Colon (tissue), 2 donors: ENCODE measurements around the gene PDZD4.

Experiments used
- FAIRE-seq: peaks from 2 replicates; lab custom pipeline; 2012; peaks lifted over from hg19 to GRCh38; lab: Jason Lieb, UNC
- donor health status: control.
- donor health status: control.

The PDZD4 gene

DNA sequence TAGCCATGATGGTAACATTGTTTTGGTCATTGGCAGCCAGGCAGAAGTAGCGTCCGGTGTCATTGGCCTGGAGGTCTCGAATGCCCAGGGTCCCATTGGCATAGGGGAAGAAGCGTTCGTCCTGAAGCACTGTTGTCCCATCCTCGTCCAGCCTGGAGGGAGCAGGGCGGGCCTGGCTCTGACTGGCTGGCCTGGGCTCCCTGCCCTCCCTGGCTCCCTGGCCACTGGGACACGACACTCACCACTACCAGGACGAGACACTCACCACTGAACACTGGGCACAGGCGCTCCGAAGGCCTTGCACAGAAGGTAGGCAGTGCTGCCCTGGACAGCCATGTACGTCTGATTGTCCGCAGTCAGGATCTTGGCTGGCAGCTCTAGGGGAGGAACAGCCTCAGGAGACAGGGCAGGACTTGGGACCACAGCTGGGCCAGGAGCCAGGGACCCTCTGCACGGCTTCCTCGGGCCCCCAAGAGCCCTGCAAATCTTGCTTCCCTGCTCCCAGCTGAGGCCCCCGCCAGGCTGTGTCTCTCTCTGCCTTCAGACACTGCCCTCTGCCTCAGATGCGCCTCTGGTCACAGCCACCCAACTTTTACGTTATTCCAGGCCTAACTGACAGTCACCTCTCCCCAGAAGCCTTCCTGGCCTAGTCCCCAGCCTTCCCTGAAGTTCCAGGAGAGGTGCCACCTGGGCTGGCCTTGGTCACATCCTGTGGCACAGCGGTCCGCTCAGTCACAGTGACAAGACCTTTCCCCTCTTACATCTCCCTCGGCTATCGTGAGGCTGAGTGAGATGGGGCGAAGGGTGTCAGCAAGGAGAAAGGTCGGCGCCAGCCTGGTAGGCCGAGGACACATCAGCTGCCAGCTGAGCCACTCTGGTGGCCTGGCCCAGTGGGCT lies 38.5 kb upstream of the PDZD4 start:
- FAIRE-seq, result no peak

DNA sequence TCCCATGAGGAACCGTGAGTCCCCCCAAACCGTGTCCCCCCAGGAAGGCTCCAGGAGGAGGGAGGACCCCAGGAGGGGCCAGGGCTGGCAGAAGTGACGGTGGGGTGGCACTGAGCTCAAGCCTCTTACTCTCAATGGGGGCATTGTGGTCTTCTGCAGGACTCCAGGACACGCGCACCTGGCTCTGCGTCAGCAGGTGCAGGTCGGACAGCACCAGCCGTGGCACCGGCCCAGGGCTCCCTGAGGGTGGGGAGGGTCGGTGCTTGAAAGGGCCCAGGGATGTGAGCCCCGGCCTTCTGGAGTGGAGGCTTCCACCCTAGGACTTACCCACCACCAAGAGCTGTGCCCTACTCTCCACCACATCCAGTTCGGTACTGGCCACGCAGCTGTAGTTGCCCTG lies 37.3 kb upstream of the PDZD4 start:
- no peak for FAIRE-seq

DNA sequence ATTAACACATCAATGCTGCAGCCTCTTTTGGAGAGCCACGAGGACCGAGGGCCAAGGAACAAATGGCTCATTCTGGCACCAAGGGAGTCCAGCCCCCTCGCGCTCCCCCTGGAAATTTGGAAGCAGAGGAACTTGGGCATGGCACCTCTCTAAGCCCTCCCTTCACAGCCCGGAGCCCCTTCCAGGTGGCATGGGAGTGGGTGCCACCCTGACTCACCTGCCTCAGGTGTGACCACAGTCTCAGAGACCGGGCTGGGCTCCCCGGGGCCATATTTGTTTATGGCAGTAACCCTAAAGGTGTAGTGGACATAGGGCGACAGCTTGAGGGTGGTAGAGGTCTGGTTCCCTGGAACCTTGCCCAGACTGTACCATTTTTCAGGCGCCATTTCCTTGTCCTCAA lies 36.8 kb upstream of the PDZD4 start:
- no peak for FAIRE-seq

DNA sequence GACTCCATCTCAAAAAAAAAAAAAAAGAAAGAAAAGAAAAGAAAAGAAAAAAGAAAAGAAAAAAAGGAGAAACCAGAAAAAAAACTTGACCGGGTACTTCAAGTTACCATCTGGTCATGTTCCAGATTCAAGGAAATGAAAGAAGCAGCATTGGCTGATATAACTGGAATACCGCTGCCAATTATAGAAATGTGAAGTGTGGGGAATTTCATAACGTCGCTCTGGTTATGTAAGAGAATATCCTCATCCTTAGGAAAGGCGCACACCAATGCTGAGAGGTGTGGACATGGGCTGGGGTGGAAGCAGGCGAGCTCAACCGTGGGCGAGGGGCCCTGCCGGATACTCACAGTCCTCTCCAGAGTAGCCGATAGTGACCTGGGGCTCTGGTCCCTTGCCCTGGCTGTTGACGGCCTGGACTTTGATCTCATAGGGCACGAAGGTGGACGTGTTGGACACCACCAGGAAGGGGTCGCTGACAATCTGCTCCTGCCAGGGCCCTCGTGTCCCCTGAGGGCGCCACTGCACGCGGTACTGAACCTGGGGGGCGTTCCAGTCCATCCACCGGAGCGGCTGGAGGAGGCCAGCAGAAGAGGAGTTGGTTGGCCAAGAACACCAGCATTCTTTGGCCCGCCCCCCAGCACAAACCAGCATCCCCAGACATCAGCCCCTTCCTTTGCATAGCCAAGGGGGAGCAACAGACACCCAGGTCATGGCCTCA lies 36.1 kb upstream of the PDZD4 start:
- FAIRE-seq, result no peak

DNA sequence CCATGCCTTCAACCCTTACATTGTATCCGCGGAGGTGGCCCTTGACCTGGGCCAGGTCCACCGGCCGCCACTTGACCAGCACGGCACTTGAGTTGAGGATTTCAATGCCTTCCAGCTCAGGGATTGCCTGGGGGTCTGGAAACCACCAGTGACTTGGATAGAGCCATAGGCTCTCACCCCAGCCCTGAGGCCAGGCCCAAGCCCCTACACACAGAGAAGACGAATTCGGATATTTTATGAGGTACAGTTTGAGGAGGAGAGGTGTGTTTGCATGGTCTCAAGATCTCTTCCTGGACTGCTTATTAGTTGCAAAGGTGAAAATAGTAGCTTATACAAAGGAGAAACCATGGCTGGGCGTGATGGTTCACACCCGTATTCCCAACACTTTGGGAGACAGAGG lies 35.3 kb upstream of the PDZD4 start:
- FAIRE-seq, result no peak

DNA sequence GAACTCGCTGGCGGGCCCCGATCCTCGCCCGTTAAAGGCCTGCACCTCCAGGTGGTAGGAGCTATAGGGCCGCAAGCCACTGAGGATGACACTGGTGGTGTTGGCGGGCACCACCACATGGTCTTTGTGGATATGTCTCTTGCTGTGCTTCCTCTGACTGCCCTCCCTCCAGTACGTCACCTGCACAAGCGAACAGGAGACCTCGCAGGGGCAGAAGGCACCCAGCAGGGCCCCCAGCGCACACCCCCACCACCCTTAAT lies 34.9 kb upstream of the PDZD4 start:
- no peak for FAIRE-seq

DNA sequence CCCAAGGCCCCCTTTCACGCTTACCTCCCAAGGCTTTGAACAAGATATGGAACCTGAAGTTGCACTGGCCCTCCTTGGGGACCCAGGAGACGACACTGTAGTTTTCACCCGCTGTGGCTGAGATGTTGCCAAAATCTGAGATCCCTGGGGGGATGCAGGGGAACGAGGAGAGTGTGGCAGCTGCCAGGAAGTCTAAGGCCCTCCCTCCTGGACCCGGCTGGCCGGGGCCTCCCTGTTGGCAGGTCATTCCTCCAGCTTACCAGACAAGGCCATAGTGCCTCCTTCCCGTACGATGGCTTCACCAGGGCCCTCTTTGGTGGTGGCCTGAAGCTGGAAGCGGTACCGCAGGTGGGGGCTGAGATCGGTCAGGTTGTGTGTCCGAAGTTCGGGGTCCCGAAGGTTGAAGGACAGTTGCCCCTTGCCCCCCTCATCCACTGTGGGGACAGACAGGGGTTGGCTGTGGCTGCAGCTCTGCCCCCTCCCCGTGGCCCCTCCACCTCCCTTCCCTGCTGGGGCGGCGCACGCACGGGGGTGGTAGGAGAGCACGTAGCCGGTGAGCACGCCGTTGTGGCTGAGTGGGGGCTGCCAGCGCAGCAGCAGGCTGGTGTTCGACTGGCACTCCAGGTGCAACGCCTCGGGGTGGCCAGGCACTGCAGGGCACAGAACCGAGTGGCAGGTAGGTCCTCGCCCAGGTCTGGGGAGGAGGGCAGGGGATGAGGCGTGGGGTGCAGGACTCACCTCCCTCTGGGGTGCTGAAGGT lies 34.4 kb upstream of the PDZD4 start:
- FAIRE-seq, result no peak

DNA sequence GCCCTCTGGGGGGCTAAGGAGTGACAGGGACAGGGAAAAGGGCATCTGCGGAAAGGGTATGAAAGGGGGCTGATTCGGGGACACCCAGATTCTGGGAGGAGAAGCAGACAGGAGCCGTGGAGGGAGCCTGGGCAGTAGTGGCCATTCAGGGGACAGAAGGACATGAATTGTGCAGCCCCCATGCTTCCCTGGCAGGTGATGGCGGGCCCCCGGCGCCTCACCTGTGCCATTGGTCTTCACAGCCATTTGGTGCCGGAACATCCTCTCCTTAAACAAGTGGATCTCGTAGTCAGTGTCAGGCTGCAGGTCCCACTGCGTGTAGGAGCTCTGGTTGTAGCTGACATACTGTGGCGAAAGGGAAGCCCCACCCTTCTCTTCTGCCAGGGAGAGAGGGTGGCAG lies 33.8 kb upstream of the PDZD4 start:
- FAIRE-seq, result no peak

DNA sequence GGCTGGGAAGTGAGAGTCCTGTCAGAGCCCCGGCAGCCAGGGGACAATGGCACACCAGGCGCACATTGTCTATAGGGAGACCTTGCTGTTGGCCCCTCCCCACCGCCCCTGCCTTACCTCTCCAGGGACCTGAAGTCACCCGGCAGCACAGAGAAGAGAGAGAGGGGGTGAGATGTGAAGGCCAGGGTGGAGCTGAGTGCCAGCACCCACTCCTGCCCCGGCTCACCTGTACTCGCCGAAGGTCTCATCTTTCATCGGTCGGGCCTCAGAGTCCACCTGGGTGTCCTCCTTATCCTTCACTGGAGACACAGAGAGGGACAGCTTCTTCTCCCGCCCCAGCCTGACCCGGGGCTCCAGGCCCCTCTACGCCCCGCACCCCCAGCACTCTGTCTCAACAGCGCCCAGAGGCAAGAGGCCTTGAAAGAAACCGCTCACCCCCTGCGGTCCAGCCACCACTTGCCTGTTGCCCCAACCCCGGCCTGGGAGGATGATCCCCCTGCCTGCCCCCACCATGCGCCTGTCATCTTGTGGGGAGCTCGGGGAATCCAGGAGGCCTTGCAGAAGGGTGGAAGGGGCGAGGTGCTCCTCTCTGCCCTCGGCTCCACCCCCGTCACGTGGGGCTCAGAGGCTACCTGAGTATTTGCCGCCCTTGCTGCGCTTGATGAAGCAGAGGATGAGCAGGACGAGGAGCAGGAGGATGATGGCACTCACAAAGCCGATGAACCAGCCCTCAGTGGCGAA lies 33.1 kb upstream of the PDZD4 start:
- FAIRE-seq, result no peak

DNA sequence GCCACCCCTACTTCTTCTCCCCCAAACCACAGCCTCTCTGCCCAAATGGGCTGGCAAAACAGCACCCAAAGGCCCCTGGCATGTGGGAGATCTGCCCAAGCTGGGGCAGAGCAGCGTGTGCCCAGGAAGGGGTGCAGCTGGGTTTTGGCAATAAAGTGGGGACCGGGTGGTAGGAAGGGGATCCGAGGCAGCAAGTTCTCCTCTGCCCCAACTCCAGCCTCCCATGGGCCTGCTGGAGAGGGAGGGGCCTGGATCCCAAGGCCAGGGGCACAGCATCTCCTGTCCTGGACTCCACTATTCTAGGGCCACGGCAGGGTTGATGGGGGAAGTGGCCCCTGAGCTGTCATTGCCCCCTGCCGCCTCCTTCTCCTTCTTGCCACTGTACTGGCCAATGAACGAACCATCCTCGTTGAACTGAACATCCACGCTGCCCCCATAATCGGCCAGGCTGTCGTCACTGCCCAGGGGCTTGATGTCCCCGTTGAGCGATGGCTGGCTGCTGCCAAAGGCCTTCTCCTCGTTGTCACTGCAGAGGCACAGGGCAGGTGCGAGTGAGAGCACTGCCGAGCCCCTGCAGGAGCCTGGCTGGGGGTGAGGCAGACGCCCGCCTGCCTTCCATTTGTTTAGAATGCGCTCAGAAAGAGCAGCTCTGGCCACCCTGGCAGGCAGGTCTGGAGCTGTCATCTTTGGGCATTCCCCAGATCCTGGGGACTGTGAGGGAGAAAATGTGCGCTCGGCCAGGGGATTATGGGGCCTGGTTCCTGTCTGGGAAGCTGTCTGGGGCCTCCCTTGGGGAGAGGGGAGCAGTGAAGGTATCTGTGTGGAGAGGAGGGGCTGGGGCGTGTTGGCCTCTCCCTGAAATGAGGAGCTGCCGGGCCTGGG lies 32.3 kb upstream of the PDZD4 start:
- FAIRE-seq, result no peak

DNA sequence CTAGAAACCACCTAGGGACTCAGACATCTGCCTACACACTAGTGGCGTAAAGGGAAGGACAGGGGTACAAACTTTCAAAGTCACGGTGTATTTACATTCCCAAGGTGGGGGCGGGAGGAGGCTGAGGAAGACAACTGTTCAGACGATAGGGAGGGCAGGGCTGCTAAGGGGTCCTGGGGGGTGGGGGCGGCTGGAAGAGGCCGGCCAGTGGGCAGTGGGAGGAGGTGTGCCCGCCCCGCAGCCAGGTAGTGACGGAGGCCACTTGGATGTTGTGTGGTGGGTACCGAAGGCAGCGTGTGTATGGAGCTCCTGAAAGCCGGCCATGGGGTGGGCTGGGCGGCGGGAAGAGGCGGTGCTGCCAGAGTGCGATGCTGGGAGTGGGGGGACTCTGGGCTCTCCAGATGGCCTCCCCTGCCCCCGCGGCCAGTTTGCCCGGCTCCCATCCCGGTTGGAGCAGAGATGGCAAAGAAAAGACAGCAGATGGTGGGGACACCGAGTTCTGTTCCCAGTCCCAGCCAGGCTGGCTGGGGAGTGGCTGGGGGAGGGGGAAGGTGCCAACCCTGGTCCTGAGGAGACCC lies 31.5 kb upstream of the PDZD4 start:
- no peak for FAIRE-seq

DNA sequence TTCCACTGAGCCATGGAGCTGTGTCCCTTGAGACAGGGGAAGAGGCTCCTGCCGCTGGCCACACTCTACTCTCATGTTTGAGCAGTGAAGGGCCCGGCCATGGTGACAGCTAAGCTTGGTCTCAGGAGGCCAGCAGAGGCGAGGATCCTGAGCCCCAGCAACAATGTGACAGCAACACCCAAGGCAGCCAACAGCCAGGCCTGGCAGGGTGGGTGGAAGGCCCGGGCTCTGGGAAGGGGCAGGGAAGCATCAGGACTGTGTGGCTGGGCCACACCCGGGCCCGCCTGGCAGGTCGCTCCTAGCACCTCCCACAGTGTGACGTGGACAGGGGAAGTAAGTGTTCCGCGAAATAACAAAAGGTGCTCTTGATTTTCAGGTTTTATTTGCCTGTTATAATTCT lies 30.8 kb upstream of the PDZD4 start:
- FAIRE-seq, result no peak

DNA sequence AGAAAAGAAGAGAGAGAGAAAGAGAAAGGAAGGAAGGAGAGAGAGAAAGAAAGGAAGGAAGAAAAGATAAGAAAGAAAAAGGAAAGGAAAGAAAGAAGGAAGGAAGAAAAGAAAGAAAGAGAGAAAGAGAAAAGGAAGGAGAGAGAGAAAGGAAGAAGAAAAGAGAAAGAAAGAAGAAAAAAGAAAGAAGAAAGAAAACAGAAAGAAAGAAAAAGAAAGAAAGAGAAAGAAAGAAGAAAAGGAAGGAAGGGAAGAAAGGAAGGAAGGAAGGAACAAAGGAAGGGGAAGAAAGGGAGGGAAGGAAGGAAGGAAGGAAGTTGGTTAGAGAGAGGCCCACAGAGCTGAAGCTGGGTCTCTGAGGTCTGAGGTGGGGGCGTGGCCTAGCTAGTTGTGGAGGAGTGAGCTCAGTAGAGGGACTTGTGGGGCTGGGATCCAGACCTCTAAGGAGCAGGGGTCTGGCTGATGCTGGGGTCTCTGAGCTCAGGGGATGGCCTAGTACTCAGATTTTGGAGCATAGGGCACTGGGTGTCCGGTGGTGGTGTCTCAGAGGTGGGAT lies 27.1 kb upstream of the PDZD4 start:
- FAIRE-seq, result no peak

DNA sequence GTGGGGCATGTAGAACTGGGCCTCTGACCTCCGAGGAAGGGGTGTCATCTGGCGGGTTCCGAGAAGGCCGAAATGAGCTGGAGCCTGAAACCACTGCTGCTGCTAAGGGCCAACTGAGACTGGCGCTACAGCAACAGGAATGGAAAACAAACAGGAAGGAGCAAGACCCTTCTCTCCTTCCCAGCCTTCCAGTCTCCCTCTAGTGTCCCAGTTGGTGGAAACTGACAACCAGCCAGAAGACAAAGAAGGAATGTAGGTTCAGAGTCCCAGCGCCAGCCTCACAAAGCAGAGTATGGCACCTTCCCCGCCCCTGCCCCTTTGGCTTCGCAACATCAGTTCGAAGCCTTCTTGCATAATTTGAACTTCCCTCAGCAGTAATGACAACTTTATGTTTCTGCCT lies 24.4 kb upstream of the PDZD4 start:
- no peak for FAIRE-seq

DNA sequence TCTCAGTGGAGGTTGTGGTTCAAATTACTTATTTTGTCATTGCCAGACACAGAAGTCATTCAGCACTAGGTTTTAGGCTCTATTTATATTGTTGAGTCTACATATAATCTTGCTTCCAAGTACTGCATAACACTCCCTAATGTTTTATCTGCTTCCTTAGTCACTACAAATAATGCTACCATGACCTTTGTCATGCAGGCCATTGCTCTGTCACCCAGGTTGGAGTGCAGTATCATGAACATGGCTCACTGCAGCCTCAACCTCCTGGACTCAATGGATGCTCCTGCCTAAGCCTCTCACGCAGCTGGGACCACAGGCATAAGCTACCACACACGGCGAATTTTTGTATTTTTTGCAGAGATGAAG lies 23.5 kb upstream of the PDZD4 start:
- FAIRE-seq, result no peak

DNA sequence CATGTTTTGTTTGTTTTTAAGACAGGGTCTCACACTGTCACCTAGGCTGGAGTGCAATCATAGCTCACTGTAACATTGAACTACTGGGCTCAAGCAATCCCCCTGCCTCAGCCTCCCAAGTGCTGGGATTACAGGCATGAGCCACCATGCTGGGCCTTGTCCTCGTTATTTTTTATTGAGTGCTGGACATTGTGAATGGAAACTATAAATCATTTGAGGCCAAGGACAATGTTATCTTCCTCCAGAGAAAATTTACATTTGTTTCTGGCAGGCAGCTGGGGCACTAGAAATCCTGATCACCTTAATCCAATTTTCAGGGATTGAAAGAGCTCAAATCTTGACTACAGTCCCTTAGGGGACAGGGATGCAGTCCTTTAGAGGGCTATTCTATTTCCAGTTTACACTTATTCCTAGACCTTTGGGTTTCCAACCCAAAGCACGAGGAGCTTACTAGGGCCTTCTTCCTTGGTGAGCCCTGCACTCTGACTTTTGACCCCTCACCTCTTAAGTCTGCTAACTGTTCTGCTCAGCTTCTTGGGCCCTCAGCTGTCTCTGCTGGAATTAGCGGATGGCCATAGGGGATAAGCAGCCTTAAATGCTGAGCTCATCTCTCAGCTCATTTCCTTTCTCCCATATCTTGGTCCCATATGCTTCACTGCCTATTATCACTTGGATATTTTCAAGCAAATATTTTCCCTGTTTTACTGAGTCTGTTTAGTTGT lies 23.0 kb upstream of the PDZD4 start:
- no peak for FAIRE-seq

DNA sequence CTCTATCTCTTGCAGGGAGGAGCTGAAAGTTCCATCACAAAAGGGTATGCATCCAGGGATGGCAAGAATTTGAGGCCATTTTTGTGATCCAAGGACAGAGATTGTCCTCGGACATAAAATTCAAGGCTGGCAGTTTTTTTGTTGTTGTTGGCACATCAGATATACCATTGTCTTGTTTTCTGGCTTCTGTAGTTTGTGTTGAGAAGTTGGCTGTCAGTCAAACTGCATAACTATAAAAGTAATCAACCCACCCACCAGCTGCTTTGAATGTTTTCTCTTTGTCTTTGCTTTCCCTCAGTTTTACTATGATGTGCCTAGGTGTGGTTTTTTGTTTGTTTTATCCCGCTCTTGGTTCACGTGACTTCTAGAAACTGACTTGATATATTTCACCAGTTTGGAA lies 21.6 kb upstream of the PDZD4 start:
- no peak for FAIRE-seq

DNA sequence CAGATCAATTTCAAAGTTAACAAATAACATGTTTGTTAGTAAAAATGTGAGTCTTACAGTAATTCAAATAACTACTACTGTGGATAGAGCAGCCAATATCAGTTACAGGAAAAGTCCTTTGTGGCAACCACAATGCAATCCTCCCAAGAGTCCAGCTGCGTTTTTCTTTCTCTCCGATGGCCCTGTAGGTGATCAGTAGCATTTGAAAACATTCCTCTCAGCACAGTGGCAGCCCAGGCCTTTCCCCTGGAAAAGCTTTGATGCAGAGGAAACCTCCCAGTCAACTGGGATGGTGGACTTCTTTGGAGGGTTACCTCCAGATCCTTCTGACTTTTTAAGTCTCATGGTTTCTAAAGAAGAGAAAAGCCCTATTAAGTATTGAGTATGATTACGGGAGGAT lies 18.0 kb upstream of the PDZD4 start:
- FAIRE-seq, result no peak

DNA sequence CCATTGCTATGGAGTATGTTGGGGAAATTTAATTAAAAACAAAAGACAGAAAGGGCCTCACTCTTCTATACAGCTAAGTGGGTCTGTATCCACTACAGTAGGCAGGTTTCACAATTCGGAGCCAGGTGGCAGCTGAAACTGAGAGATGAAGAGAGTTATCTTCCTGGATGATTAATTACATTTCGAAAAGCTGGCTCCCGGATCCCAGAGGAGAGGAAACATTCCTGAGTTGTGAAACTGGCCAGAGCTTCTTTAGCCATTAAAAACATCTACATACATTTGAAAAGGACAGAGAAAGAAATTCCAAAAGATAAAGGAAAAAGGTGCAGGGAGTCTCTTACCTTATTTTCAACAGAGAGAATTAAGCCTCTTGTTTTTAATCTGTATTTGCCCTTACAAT lies 15.5 kb upstream of the PDZD4 start:
- no peak for FAIRE-seq

DNA sequence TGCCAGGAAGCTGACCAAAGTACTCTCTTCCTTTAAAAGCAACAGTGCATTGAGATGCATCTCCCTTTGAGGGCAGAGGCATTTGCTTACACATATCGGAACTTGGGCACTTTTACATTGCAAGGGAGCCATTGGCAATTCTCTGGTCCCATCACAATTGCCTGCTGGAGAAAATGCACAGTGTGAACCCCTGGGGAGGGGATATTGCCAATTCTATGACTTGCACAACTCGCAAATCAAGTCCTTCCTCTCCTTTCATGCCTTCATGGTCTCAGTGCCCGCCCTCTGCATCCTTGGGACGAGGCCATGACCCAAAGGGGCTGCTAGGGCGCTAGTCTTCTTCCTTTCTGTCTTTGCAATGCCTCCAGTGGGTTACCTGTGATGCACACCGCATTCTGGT lies 14.9 kb upstream of the PDZD4 start:
- FAIRE-seq, result no peak
